H1 (cell line): ENCODE measurements around the gene RPL37. TPM values are rescaled to one million over a fixed set of nuclear protein-coding genes. Genes with fewer than 3 reads are reported as not detected.
"Not testable (repeated sequence)": the region's sequence is repeated elsewhere in the genome, so short reads cannot be mapped to it uniquely, and the experiment has no call there.

ENCODE experiments used
- CTCF ChIA-PET: fragments of 300-600 bp; sonication (Branson Sonifier 250); formaldehyde crosslinking; loops from one replicate; lab custom pipeline; 2021; ENCODE audit not compliant: partially characterized antibody; lab: Charles Lee
- POLR2A ChIA-PET: fragments of 300-600 bp; sonication (Branson Sonifier 250); formaldehyde crosslinking; loops from one replicate; lab custom pipeline; 2021; ENCODE audit warnings: inconsistent platforms; ENCODE audit not compliant: partially characterized antibody; lab: Charles Lee
- DNase-seq, 2 experiments: peaks; one replicate each; pipeline versions ENCODE4 v3.0.0 to v3.0.0-alpha.2; 2010 to 2022; ENCODE audit warnings: low spot score in 2 of 2, low read depth in 1 of 2, mixed read lengths in 1 of 2
- FAIRE-seq: peaks from 2 replicates; lab custom pipeline; 2011; peaks lifted over from hg19 to GRCh38; lab: Jason Lieb, UNC
- H2AFZ ChIP-seq: 2 replicates; pipeline ENCODE4 v1.8.1; 2012; ENCODE audit warnings: low read length, inconsistent platforms
- H2AK5ac ChIP-seq: 2 replicates; pipeline ENCODE4 v1.6.1; 2013; ENCODE audit warnings: low read depth, low read length
- H2BK120ac ChIP-seq: replicated peaks from 2 replicates; pipeline ENCODE3; 2013; ENCODE audit warnings: low read depth, low read length, inconsistent platforms
- H2BK12ac ChIP-seq: 2 replicates; pipeline ENCODE4 v1.6.1; 2013; ENCODE audit warnings: low read depth, low read length
- H2BK15ac ChIP-seq: 2 replicates; pipeline ENCODE4 v1.6.1; 2013; ENCODE audit warnings: low read length
- H2BK20ac ChIP-seq: 2 replicates; pipeline ENCODE4 v1.6.1; 2013; ENCODE audit warnings: low read length
- H2BK5ac ChIP-seq: 2 replicates; pipeline ENCODE4 v1.6.1; 2013; ENCODE audit warnings: low read depth, low read length
- H3K14ac ChIP-seq: 2 replicates; pipeline ENCODE4 v1.6.1; 2013; ENCODE audit warnings: inconsistent platforms; ENCODE audit not compliant: insufficient read length
- H3K18ac ChIP-seq: 2 replicates; pipeline ENCODE4 v1.6.1; 2013; ENCODE audit warnings: low read length; ENCODE audit errors: extremely low read depth
- H3K23ac ChIP-seq: 2 replicates; pipeline ENCODE4 v1.6.1; 2013; ENCODE audit warnings: inconsistent platforms; ENCODE audit not compliant: insufficient read length
- H3K23me2 ChIP-seq: 2 replicates; pipeline ENCODE4 v1.6.1; 2013; ENCODE audit warnings: low read depth, low read length
- H3K27ac ChIP-seq: 2 replicates; pipeline ENCODE4 v1.6.1; 2011; ENCODE audit warnings: low read depth, low read length, inconsistent platforms
- H3K27me3 ChIP-seq, 4 experiments: replicated peaks in 1 of 4; 1 replicate in 1 of 4; 2 replicates in 3 of 4; pipeline versions ENCODE4 v1.6.1 to v1.8.1; 2011 to 2013; ENCODE audit warnings: low read length in 3 of 4, mild to moderate bottlenecking in 3 of 4, inconsistent platforms in 2 of 4, mixed read lengths in 2 of 4, moderate library complexity in 1 of 4; ENCODE audit not compliant: control insufficient read depth in 3 of 4, insufficient read depth in 3 of 4; ENCODE audit errors: extremely low read depth in 1 of 4
- H3K36me3 ChIP-seq, 4 experiments: 2 replicates each; pipeline versions ENCODE4 v1.6.1 to v1.8.1; 2011 to 2013; ENCODE audit warnings: mild to moderate bottlenecking in 4 of 4, low read length in 3 of 4, moderate library complexity in 2 of 4, control low read depth in 1 of 4, inconsistent platforms in 1 of 4; ENCODE audit not compliant: insufficient read depth in 4 of 4, control insufficient read depth in 2 of 4
- H3K4ac ChIP-seq: replicated peaks from 2 replicates; pipeline ENCODE3; 2013; ENCODE audit warnings: low read length, low read depth, mixed read lengths, inconsistent platforms; ENCODE audit not compliant: insufficient read length
- H3K4me1 ChIP-seq, 4 experiments: replicated peaks in 1 of 4; 1 replicate in 1 of 4; 2 replicates in 3 of 4; pipeline versions ENCODE4 v1.6.1 to v1.8.1; 2011 to 2013; ENCODE audit warnings: low read length in 3 of 4, inconsistent platforms in 2 of 4, mixed read lengths in 1 of 4; ENCODE audit not compliant: insufficient read depth in 4 of 4, control insufficient read depth in 3 of 4
- H3K4me2 ChIP-seq, 2 experiments: 2 replicates each; pipeline versions ENCODE4 v1.6.1 to v1.8.1; 2011 to 2013; ENCODE audit warnings: low read depth in 2 of 2, low read length in 2 of 2, control low read depth in 1 of 2, inconsistent platforms in 1 of 2, mild to moderate bottlenecking in 1 of 2; ENCODE audit not compliant: insufficient read depth in 1 of 2
- H3K4me3 ChIP-seq, 4 experiments: fragments of 200-600, 300-600 bp in 1 of 4; sonication (generic), shearing (Covaris generic), sonication (Bioruptor Twin) in 1 of 4; 2 replicates each; pipeline versions ENCODE4 v1.5.1 to v1.8.1; 2011 to 2016; ENCODE audit warnings: low read length in 4 of 4, low read depth in 3 of 4, control low read depth in 2 of 4, inconsistent platforms in 2 of 4, mild to moderate bottlenecking in 2 of 4, mixed read lengths in 1 of 4, moderate library complexity in 1 of 4; ENCODE audit not compliant: insufficient read depth in 2 of 4; ENCODE audit errors: extremely low read depth in 1 of 4
- H3K56ac ChIP-seq: replicated peaks from 2 replicates; pipeline ENCODE3; 2013; ENCODE audit warnings: low read depth, mild to moderate bottlenecking, mixed read lengths, low read length, inconsistent platforms; ENCODE audit not compliant: insufficient read length
- H3K79me1 ChIP-seq: 2 replicates; pipeline ENCODE4 v1.6.1; 2013; ENCODE audit warnings: low read depth, low read length, control low read depth
- H3K79me2 ChIP-seq, 2 experiments: 2 replicates each; pipeline versions ENCODE4 v1.6.1 to v1.8.1; 2012 to 2013; ENCODE audit warnings: low read length in 2 of 2, mild to moderate bottlenecking in 2 of 2, inconsistent platforms in 1 of 2; ENCODE audit not compliant: insufficient read depth in 2 of 2, control insufficient read depth in 1 of 2
- H3K9ac ChIP-seq, 4 experiments: replicated peaks in 1 of 4; 1 replicate in 1 of 4; 2 replicates in 3 of 4; pipeline versions ENCODE4 v1.6.1 to v1.8.1; 2011 to 2013; ENCODE audit warnings: low read depth in 3 of 4, low read length in 3 of 4, control low read depth in 2 of 4, mild to moderate bottlenecking in 2 of 4, moderate library complexity in 2 of 4, inconsistent platforms in 1 of 4; ENCODE audit errors: extremely low read depth in 1 of 4
- H3K9me3 ChIP-seq, 2 experiments: 2 replicates each; pipeline versions ENCODE4 v1.6.1 to v1.8.1; 2012 to 2013; ENCODE audit warnings: mild to moderate bottlenecking in 2 of 2, moderate library complexity in 2 of 2, control low read depth in 1 of 2, inconsistent platforms in 1 of 2, low read depth in 1 of 2, low read length in 1 of 2, mixed read lengths in 1 of 2; ENCODE audit not compliant: insufficient read depth in 2 of 2
- H4K20me1 ChIP-seq, 2 experiments: replicated peaks in 1 of 2; 2 replicates each; pipeline versions ENCODE3 to v1.8.1; 2011 to 2013; ENCODE audit warnings: inconsistent platforms in 2 of 2, low read length in 2 of 2, mild to moderate bottlenecking in 1 of 2; ENCODE audit not compliant: insufficient read depth in 2 of 2, control insufficient read depth in 1 of 2
- H4K5ac ChIP-seq: 2 replicates; pipeline ENCODE4 v1.6.1; 2013; ENCODE audit warnings: low read length, low read depth, mixed read lengths, inconsistent platforms; ENCODE audit not compliant: insufficient read length
- H4K8ac ChIP-seq: 2 replicates; pipeline ENCODE4 v1.8.0; 2013; ENCODE audit warnings: mild to moderate bottlenecking, moderate library complexity, low read length, inconsistent platforms; ENCODE audit not compliant: insufficient read depth; ENCODE audit errors: extremely low read depth
- H4K91ac ChIP-seq: replicated peaks from 2 replicates; pipeline ENCODE3; 2013; ENCODE audit warnings: low read length, mixed read lengths, inconsistent platforms; ENCODE audit not compliant: insufficient read length
- BCL11A ChIP-seq, 2 experiments: IDR thresholded peaks; one replicate each; pipeline ENCODE4 v1.6.1; 2011; ENCODE audit warnings: low read depth in 2 of 2, low read length in 2 of 2, mild to moderate bottlenecking in 2 of 2
- WGBS, 2 experiments: shearing (Covaris generic) in 1 of 2; methylation state at CpG; one replicate each; pipeline versions ENCODE4 v1.1.6 to v1.1.7; 2013 to 2015; ENCODE audit warnings: low lambda C conversion rate in 2 of 2, mixed read lengths in 2 of 2, inconsistent platforms in 1 of 2, low coverage in 1 of 2, missing lambda C conversion rate in 1 of 2; ENCODE audit not compliant: insufficient replicate concordance in 2 of 2, insufficient coverage in 1 of 2, insufficient read length in 1 of 2; ENCODE audit errors: extremely low coverage in 1 of 2, missing lambda C conversion rate in 1 of 2; 5-methylcytosine and 5-hydroxymethylcytosine counted together
- polyA plus RNA-seq, 7 experiments: library from polyadenylated mRNA; depleted of rRNA in 3 of 7; stranded (reverse) in 5 of 7; unstranded in 2 of 7; fragments of >200 nt in 5 of 7; fragments of 200-250 nt in 2 of 7; gene quantifications; 1 replicate in 5 of 7; 2 replicates in 1 of 7; 4 replicates in 1 of 7; pipeline versions ENCODE4 v1.2.1 to v1.2.3, GENCODE V29; 2011 to 2013; ENCODE audit warnings: missing spikeins in 2 of 7, mixed read lengths in 2 of 7
- total RNA-seq: library from RNA; stranded (reverse); fragmentation: NEBNext Ultra II Directional; extraction: Animal tissue kit (Norgen Biotek cat#: 25700); gene quantifications from 2 replicates; pipeline ENCODE4 v1.2.1, GENCODE V29; 2021
- TF ChIP-seq, protein P1 (sequence below), 3 experiments: IDR thresholded peaks; 1 replicate in 2 of 3; 2 replicates in 1 of 3; pipeline versions ENCODE4 v1.5.1 to v1.6.1; 2011; ENCODE audit warnings: low read length in 3 of 3, mild to moderate bottlenecking in 3 of 3, inconsistent platforms in 2 of 3, low read depth in 1 of 3, moderate library complexity in 1 of 3; ENCODE audit not compliant: insufficient read depth in 1 of 3; ENCODE audit errors: control extremely low read depth in 1 of 3

The RPL37 gene
- total and polyA plus RNA-seq, 2 of the 8 experiments (the other 6 are each of a cell fraction or from before 2014, with no cell fraction given) = 467 to 1,534 TPM

DNA sequence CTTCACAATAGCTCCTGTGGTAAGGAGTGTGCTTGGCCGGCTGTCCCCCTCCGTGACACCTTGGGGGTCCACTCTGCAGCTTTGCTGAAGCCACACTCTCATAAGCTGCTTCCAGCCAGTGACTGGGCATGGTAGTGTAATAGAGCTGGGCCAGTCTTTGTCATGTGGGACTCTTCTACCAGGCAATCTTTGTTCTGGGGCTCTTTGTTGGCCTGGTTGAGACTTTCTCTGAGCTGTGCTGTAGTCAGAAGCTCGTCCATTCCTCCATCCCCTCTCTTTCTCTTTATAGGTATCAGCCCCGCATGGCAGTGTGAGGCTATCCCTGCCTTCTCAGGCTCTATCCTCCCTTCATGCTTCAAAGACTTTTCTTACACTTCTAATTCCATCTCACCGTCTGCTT, 31.8 kb upstream of the RPL37 start (continued):
- TF ChIP-seq, protein P1, sequence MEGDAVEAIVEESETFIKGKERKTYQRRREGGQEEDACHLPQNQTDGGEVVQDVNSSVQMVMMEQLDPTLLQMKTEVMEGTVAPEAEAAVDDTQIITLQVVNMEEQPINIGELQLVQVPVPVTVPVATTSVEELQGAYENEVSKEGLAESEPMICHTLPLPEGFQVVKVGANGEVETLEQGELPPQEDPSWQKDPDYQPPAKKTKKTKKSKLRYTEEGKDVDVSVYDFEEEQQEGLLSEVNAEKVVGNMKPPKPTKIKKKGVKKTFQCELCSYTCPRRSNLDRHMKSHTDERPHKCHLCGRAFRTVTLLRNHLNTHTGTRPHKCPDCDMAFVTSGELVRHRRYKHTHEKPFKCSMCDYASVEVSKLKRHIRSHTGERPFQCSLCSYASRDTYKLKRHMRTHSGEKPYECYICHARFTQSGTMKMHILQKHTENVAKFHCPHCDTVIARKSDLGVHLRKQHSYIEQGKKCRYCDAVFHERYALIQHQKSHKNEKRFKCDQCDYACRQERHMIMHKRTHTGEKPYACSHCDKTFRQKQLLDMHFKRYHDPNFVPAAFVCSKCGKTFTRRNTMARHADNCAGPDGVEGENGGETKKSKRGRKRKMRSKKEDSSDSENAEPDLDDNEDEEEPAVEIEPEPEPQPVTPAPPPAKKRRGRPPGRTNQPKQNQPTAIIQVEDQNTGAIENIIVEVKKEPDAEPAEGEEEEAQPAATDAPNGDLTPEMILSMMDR (IDR thresholded peaks at IDR 0.05; ENCODE audit: control extremely low read depth in 1 of 3, insufficient read depth in 1 of 3, low read depth in 1 of 3, low read length in 3 of 3) = no peak
- TF ChIP-seq BCL11A (IDR thresholded peaks at IDR 0.05; ENCODE audit: low read depth in 2 of 2, low read length in 2 of 2) = no peak

DNA sequence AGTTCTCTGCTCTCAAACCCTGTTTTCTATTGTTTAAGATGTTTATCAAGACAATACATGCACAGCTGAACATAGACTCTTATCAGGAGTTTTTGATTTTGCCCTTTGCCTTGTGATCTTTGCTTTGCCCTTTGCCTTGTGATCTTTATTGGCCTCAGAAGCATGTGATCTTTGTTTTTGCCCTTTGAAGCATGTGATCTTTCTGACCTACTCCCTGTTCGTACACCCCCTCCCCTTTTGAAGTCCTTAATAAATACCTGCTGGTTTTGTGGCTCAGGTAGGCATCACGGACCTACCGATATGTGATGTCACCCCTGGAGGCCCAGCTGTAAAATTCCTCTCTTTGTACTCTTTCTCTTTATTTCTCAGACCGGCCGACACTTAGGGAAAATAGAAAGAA, 30.0 kb upstream of the RPL37 start:
- H3K36me3 ChIP-seq, H3K27ac ChIP-seq, H3K23ac ChIP-seq, H3K9ac ChIP-seq, H3K56ac ChIP-seq, H4K20me1 ChIP-seq, H2BK120ac ChIP-seq, H2AK5ac ChIP-seq, H3K4me2 ChIP-seq, FAIRE-seq, H3K79me2 ChIP-seq, H2BK15ac ChIP-seq, H2BK20ac ChIP-seq, H4K5ac ChIP-seq, H2BK5ac ChIP-seq, H3K4me1 ChIP-seq, DNase-seq, H3K18ac ChIP-seq, H4K8ac ChIP-seq, H4K91ac ChIP-seq, H2BK12ac ChIP-seq, H2AFZ ChIP-seq, POLR2A ChIA-PET, CTCF ChIA-PET, H3K79me1 ChIP-seq, H3K4me3 ChIP-seq, H3K14ac ChIP-seq, H3K4ac ChIP-seq, H3K23me2 ChIP-seq, H3K27me3 ChIP-seq, H3K9me3 ChIP-seq: not testable (repeated sequence)
- 90% methylated on average over 5 of the region's 5 CpGs; no CpG with 5 or more reads in 1 of the 2 experiments for WGBS, 2 experiments
